Neuronal stem cell (in vitro differentiated cells): Measurements from ENCODE around the gene ABCC8.

Experiments used
- DNase-seq: peaks from one replicate; pipeline ENCODE4 v3.0.0-alpha.2; 2013; ENCODE audit warnings: low spot score
- H2AFZ ChIP-seq: one replicate; pipeline ENCODE4 v1.6.1; 2013; ENCODE audit warnings: mild to moderate bottlenecking, low read length, inconsistent platforms
- H2AK5ac ChIP-seq: 2 replicates; pipeline ENCODE4 v1.6.1; 2013; ENCODE audit warnings: low read depth, mild to moderate bottlenecking, inconsistent platforms, low read length, moderate library complexity, mixed read lengths
- H2BK120ac ChIP-seq: 2 replicates; pipeline ENCODE4 v1.6.1; 2013; ENCODE audit warnings: low read depth, mild to moderate bottlenecking, inconsistent platforms, low read length, moderate library complexity, mixed read lengths
- H2BK12ac ChIP-seq: one replicate; pipeline ENCODE4 v1.6.1; 2013; ENCODE audit warnings: low read length, inconsistent platforms
- H2BK15ac ChIP-seq: 2 replicates; pipeline ENCODE4 v1.6.1; 2013; ENCODE audit warnings: mild to moderate bottlenecking, low read length, inconsistent platforms, mixed read lengths
- H2BK5ac ChIP-seq: one replicate; pipeline ENCODE4 v1.6.1; 2013; ENCODE audit warnings: inconsistent platforms, mild to moderate bottlenecking, low read length, moderate library complexity
- H3K14ac ChIP-seq: one replicate; pipeline ENCODE4 v1.6.1; 2013; ENCODE audit warnings: low read length, inconsistent platforms
- H3K18ac ChIP-seq: 2 replicates; pipeline ENCODE4 v1.6.1; 2013; ENCODE audit warnings: low read length, inconsistent platforms
- H3K23ac ChIP-seq: 2 replicates; pipeline ENCODE4 v1.6.1; 2013; ENCODE audit warnings: low read depth, mild to moderate bottlenecking, mixed read lengths, low read length, inconsistent platforms; ENCODE audit not compliant: poor library complexity
- H3K27ac ChIP-seq: replicated peaks from 3 replicates; pipeline ENCODE4 v1.5.1; 2013; ENCODE audit warnings: low read length, inconsistent platforms
- H3K27me3 ChIP-seq, 3 experiments: 2 replicates each; pipeline ENCODE4 v1.6.1; 2013; ENCODE audit warnings: low read length in 3 of 3, mild to moderate bottlenecking in 2 of 3, inconsistent platforms in 1 of 3, low read depth in 1 of 3, mixed read lengths in 1 of 3, moderate library complexity in 1 of 3; ENCODE audit not compliant: control insufficient read depth in 3 of 3, insufficient read depth in 3 of 3
- H3K36me3 ChIP-seq, 2 donors: replicated peaks in 1 of 2; 2 replicates each; pipeline ENCODE4 v1.6.1; 2013; ENCODE audit warnings: low read length in 2 of 2; ENCODE audit not compliant: control insufficient read depth in 2 of 2, insufficient read depth in 2 of 2
- H3K4ac ChIP-seq: 2 replicates; pipeline ENCODE4 v1.6.1; 2013; ENCODE audit warnings: inconsistent platforms, mild to moderate bottlenecking, low read length, moderate library complexity
- H3K4me1 ChIP-seq, 2 donors: 1 replicate in 1 of 2; 2 replicates in 1 of 2; pipeline ENCODE4 v1.6.1; 2013; ENCODE audit warnings: low read length in 2 of 2, low read depth in 1 of 2; ENCODE audit not compliant: control insufficient read depth in 2 of 2, insufficient read depth in 1 of 2
- H3K4me2 ChIP-seq: one replicate; pipeline ENCODE4 v1.6.1; 2013; ENCODE audit warnings: mild to moderate bottlenecking, low read length, inconsistent platforms; ENCODE audit not compliant: insufficient read depth, poor library complexity, severe bottlenecking
- H3K4me3 ChIP-seq, 2 donors: 2 replicates each; pipeline ENCODE4 v1.5.1; 2013; ENCODE audit warnings: low read length in 2 of 2, mild to moderate bottlenecking in 2 of 2, inconsistent platforms in 1 of 2, moderate library complexity in 1 of 2
- H3K79me1 ChIP-seq: one replicate; pipeline ENCODE4 v1.6.1; 2013; ENCODE audit warnings: low read depth, mild to moderate bottlenecking, inconsistent platforms, low read length, moderate library complexity
- H3K9ac ChIP-seq: one replicate; pipeline ENCODE4 v1.6.1; 2013; ENCODE audit warnings: mild to moderate bottlenecking, low read depth, low read length, inconsistent platforms; ENCODE audit not compliant: poor library complexity
- H3K9me3 ChIP-seq, 2 donors: replicated peaks in 1 of 2; 2 replicates each; pipeline versions ENCODE3 to v1.6.1; 2013; ENCODE audit warnings: low read length in 2 of 2, mild to moderate bottlenecking in 2 of 2, inconsistent platforms in 1 of 2, low read depth in 1 of 2, mixed read lengths in 1 of 2, moderate library complexity in 1 of 2; ENCODE audit not compliant: control insufficient read depth in 2 of 2, insufficient read depth in 1 of 2
- H4K8ac ChIP-seq: one replicate; pipeline ENCODE4 v1.6.1; 2013; ENCODE audit warnings: low read depth, mild to moderate bottlenecking, inconsistent platforms, low read length, moderate library complexity
- H4K91ac ChIP-seq: one replicate; pipeline ENCODE4 v1.6.1; 2013; ENCODE audit warnings: low read length, low read depth, mild to moderate bottlenecking, inconsistent platforms; ENCODE audit not compliant: poor library complexity
- WGBS, 2 donors: extraction: QIAGEN DNeasy Blood & Tissue Kit; methylation state at CpG; one replicate each; pipeline ENCODE4 v1.1.7; 2013; ENCODE audit warnings: missing lambda C conversion rate in 2 of 2, mixed read lengths in 1 of 2; ENCODE audit not compliant: insufficient read length in 2 of 2, insufficient replicate concordance in 1 of 2; ENCODE audit errors: extremely low coverage in 2 of 2; 5-methylcytosine and 5-hydroxymethylcytosine counted together

The ABCC8 gene

DNA sequence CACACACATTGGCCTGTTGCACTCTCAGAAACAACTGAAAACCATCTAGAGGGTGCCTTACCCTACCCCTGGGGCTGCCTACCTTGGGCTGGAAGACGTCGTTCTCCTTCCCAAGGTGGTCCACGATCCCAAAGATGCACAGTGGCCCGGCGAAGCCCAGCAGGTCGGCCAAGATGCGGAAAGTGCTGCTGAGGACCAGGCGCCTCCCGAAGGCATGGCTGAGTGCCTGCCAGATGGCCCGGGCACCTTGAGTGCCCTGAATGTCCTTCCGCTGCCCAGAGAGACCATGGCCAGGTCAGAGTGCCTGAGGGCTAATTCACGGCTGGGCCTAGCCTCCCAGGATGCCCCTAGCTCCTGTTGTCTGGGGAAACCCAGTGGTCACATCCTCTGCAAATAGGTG is 16.2 kb downstream of the ABCC8 start:
- Histone ChIP-seq H3K23ac (peak overlapping the region; percentile 49), H2BK5ac (no peak overlapping the region), H3K4me1 (peaks cover 0 to 1% of the 10 kb centered on the region in 2 donors), H3K14ac (no peak overlapping the region), H3K18ac (peak overlapping the region; percentile 76), H3K36me3 (no peaks in the 10 kb centered on the region), H3K27ac (no peak overlapping the region), H3K4me3 (no peak overlapping the region), H3K4me2 (no peak overlapping the region), H3K9me3 (no peaks in the 10 kb centered on the region), H3K9ac (no peak overlapping the region), H2BK15ac (no peak overlapping the region), H2BK12ac (no peak overlapping the region), H2AK5ac (no peak overlapping the region), H3K79me1 (peaks cover 3% of the 10 kb centered on the region), H4K91ac (no peak overlapping the region), H3K27me3 (peaks cover 0 to 26% (median 0%) of the 10 kb centered on the region in 3 experiments), H2AFZ (no peak overlapping the region), H4K8ac (no peak overlapping the region), H2BK120ac (no peak overlapping the region), H3K4ac (no peak overlapping the region)
- no CpG with 5 or more reads among the region's 12 CpGs for WGBS, 2 donors
- DNase-seq: no peak

DNA sequence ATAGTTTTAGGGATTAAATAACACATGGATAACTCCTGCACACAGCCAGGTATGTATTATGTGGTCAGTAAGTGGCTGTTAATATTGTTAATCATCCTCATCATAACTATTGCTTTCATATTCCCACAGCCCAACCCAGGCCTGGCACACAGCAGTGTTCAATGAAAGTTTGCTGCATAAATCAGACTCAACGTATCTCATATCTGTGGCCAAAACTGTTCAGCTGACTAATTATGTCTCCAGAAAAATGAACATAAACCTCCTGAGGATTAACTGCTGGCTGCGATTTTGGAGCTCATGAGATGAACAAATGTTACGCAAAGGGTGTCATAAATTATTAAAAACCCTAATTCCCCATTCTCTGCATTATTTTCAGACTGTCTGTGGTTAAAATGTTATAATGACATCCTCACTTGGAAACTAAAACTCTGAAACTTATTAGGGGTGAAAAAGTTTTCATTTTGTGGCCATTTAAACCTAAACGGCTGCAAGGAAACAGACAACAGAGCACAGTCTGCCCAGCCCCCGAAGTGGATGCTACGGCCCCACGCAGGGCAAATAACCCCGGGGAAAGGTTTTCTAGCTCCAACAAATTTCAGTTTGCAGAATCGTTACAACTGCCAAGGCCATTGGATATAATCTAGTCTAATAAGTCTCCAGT is 17.3 kb downstream of the ABCC8 start:
- H3K14ac ChIP-seq: no peak overlapping the region
- H2BK15ac ChIP-seq: no peak overlapping the region
- no peak overlapping the region for H3K4me2 ChIP-seq
- no peak for DNase-seq
- no peak overlapping the region for H3K4ac ChIP-seq
- H3K23ac ChIP-seq: no peak overlapping the region
- peaks cover 3% of the 10 kb centered on the region for H3K79me1 ChIP-seq
- no peak overlapping the region for H2BK5ac ChIP-seq
- WGBS, 2 donors: no CpG with 5 or more reads among the region's 9 CpGs
- H2BK120ac ChIP-seq: no peak overlapping the region
- no peak overlapping the region for H3K18ac ChIP-seq
- no peak overlapping the region for H4K8ac ChIP-seq
- no peak overlapping the region for H3K9ac ChIP-seq
- H2AFZ ChIP-seq: no peak overlapping the region
- no peaks in the 10 kb centered on the region for H3K9me3 ChIP-seq
- H2BK12ac ChIP-seq: no peak overlapping the region
- peaks cover 0 to 31% (median 0%) of the 10 kb centered on the region in 3 experiments for H3K27me3 ChIP-seq
- H3K36me3 ChIP-seq: no peaks in the 10 kb centered on the region
- H4K91ac ChIP-seq: no peak overlapping the region
- no peak overlapping the region for H2AK5ac ChIP-seq
- no peak overlapping the region for H3K27ac ChIP-seq
- no peak overlapping the region for H3K4me3 ChIP-seq
- H3K4me1 ChIP-seq: peaks cover 0 to 1% of the 10 kb centered on the region in 2 donors

DNA sequence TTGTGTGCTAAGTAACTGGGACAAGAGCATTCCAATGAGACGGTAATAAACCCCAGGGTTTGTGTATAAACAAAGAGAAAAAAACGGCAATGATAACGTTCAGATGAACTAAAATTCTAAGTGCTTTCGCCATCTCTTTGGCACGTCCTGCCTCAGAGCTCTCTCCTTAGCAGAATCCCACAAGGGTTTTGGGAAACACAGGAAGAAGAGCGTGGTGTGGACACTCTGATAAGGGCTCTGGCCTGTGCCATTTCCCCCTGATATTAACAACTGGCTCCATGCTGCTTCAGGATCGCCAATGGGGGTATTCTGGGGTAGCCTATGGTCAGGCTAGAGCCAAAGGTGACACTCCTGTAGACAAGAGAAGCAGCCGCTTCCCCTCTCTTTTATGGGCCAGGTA is 18.4 kb downstream of the ABCC8 start:
- H3K18ac ChIP-seq: no peak overlapping the region
- peaks cover 3% of the 10 kb centered on the region for H3K79me1 ChIP-seq
- H3K4me2 ChIP-seq: no peak overlapping the region
- H3K9ac ChIP-seq: no peak overlapping the region
- H2BK15ac ChIP-seq: no peak overlapping the region
- H4K8ac ChIP-seq: no peak overlapping the region
- WGBS, 2 donors: no CpG with 5 or more reads among the region's 8 CpGs
- H2BK120ac ChIP-seq: no peak overlapping the region
- DNase-seq: no peak
- H3K4me1 ChIP-seq: peaks cover 0 to 1% of the 10 kb centered on the region in 2 donors
- no peak overlapping the region for H2BK5ac ChIP-seq
- H3K9me3 ChIP-seq: no peaks in the 10 kb centered on the region
- no peak overlapping the region for H4K91ac ChIP-seq
- no peak overlapping the region for H3K14ac ChIP-seq
- H2AK5ac ChIP-seq: no peak overlapping the region
- no peaks in the 10 kb centered on the region for H3K36me3 ChIP-seq
- no peak overlapping the region for H2BK12ac ChIP-seq
- H3K4me3 ChIP-seq: no peak overlapping the region
- H3K27ac ChIP-seq: no peak overlapping the region
- no peak overlapping the region for H2AFZ ChIP-seq
- no peak overlapping the region for H3K4ac ChIP-seq
- peaks cover 0 to 34% (median 0%) of the 10 kb centered on the region in 3 experiments for H3K27me3 ChIP-seq
- no peak overlapping the region for H3K23ac ChIP-seq

DNA sequence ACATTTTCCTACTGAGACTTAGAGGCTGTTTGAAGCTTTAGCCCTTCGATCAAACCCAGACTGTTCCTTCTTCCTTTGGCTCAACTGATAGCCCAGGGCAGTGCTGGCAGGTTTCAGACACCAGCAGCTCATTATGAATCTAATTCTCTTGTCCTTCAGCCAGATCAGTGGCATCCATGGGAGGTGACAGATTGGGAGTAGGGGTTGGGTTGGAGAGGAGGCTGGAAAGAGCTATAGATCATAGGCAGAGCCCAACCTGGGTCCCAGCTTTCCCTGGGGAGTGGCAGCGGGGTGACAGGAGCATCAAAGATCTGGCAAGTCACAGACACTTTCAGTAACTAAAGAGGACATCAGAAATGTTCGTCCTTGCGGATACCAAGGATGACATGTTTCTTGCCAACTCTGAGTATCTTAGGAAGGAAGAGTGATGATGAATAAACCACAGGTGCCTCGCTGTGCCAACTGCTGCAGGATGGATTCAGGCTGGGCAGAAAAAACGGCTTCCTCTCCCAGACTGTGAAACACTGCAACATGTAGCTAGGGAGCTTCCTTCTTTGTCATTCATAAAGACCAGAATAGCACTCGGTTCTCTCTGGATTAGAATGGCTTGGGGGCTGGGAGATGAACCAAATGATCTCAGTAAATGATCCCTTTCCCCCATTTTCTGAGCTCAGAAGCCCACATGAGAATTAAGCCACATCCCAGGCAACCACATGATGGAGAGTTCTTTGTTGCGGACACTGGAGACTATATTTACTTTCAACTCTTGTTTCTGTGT is 19.1 kb downstream of the ABCC8 start:
- Histone ChIP-seq H3K23ac (no peak overlapping the region), H4K91ac (no peak overlapping the region), H2BK5ac (no peak overlapping the region), H3K9ac (no peak overlapping the region), H3K9me3 (no peaks in the 10 kb centered on the region), H3K14ac (no peak overlapping the region), H3K27me3 (peaks cover 0 to 35% (median 0%) of the 10 kb centered on the region in 3 experiments), H4K8ac (no peak overlapping the region), H3K4me1 (peaks cover 0 to 1% of the 10 kb centered on the region in 2 donors), H2AFZ (peak overlapping the region; percentile 7), H2AK5ac (no peak overlapping the region), H3K36me3 (no peaks in the 10 kb centered on the region), H3K79me1 (peaks cover 3% of the 10 kb centered on the region), H3K27ac (no peak overlapping the region), H3K4me2 (no peak overlapping the region), H3K4me3 (no peak overlapping the region), H2BK12ac (no peak overlapping the region), H2BK15ac (no peak overlapping the region), H2BK120ac (no peak overlapping the region), H3K18ac (no peak overlapping the region), H3K4ac (no peak overlapping the region)
- WGBS, 2 donors: no CpG with 5 or more reads among the region's 8 CpGs
- DNase-seq: no peak
